8988T (cell line): Measurements from ENCODE around the gene HOMER2.
"Not testable (repeated sequence)": the region's sequence is repeated elsewhere in the genome, so short reads cannot be mapped to it uniquely, and the experiment has no call there.

ENCODE experiments used
- DNase-seq: peaks from one replicate; pipeline ENCODE4 v3.0.0; 2011

HOMER2 gene

GRCh38 chr15:82892573-82892972, 59.9 kb downstream of the HOMER2 start:
- no peak for DNase-seq

GRCh38 chr15:82890995-82891390, 61.5 kb downstream of the HOMER2 start:
- no peak for DNase-seq

GRCh38 chr15:82890338-82890994, 62.1 kb downstream of the HOMER2 start:
- DNase-seq: no peak

GRCh38 chr15:82882273-82882928, 70.1 kb downstream of the HOMER2 start:
- no peak for DNase-seq

- DNase-seq: no peak
Measured at GRCh38 chr15:82881747-82882146, 70.8 kb downstream of the HOMER2 start.

- DNase-seq: no peak
Measured at GRCh38 chr15:82880704-82881103, 71.8 kb downstream of the HOMER2 start.

- no peak for DNase-seq
Measured at GRCh38 chr15:82878325-82878724, 74.2 kb downstream of the HOMER2 start.

- no peak for DNase-seq
Measured at GRCh38 chr15:82877825-82878224, 74.7 kb downstream of the HOMER2 start.

GRCh38 chr15:82875411-82876003, 77.0 kb downstream of the HOMER2 start:
- no peak for DNase-seq

- DNase-seq: no peak
Measured at GRCh38 chr15:82874961-82875360, 77.6 kb downstream of the HOMER2 start.

- DNase-seq: no peak
Measured at GRCh38 chr15:82874267-82874666, 78.3 kb downstream of the HOMER2 start.

GRCh38 chr15:82873000-82873680, 79.4 kb downstream of the HOMER2 start:
- no peak for DNase-seq

- no peak for DNase-seq
Measured at GRCh38 chr15:82871832-82872484, 80.6 kb downstream of the HOMER2 start.

- no peak for DNase-seq
Measured at GRCh38 chr15:82871358-82871757, 81.2 kb downstream of the HOMER2 start.

GRCh38 chr15:82870727-82871320, 81.7 kb downstream of the HOMER2 start:
- no peak for DNase-seq

GRCh38 chr15:82865981-82866380, 86.5 kb downstream of the HOMER2 start:
- not testable (repeated sequence) for DNase-seq

GRCh38 chr15:82865581-82865980, 86.9 kb downstream of the HOMER2 start:
- DNase-seq: not testable (repeated sequence)

- DNase-seq: no peak
Measured at GRCh38 chr15:82864967-82865366, 87.6 kb downstream of the HOMER2 start.

GRCh38 chr15:82862886-82863285, 89.6 kb downstream of the HOMER2 start:
- no peak for DNase-seq

- no peak for DNase-seq
Measured at GRCh38 chr15:82858932-82859331, 93.6 kb downstream of the HOMER2 start.

GRCh38 chr15:82856397-82857170, 95.9 kb downstream of the HOMER2 start:
- no peak for DNase-seq
